ENCODE data around the gene PHAF1.

GRCh38 chr16:67166110-67166547, 56.4 kb downstream of the PHAF1 start:
- TF ChIP-seq CTCF (IDR thresholded peaks at IDR 0.05) (no peak), POLR2A (IDR thresholded peaks at IDR 0.05) (no peak)
